ENCODE results near the gene SHLD1. TPM values are rescaled to one million over a fixed set of nuclear protein-coding genes. Genes with fewer than 3 reads are reported as not detected.

Gene SHLD1
- total RNA-seq, 1 experiment from 2014 or later, result 5.9 TPM

DNA sequence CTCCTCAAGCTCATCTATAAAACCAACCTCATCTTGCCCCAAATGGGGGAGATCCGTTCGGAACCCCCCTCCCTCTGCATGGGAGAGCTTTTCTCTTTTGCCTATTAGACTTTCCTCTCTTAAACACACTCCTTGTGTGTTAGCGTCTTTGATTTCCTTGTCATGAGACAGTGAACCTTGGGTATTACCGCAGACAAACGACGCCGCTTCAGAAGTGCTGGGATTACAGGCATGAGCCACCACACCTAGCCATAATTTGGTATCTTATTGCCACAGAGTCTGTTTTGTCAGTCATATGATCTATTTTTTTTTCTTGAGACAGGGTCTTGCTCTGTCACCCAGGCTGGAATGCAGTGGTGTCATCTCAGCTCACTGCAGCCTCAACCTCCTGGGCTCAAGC lies 3.6 kb downstream of the SHLD1 start:
- Histone ChIP-seq H3K4me2 (no peak overlapping the region), H3K36me3 (ENCODE audit: low read depth) (no peaks in the 10 kb centered on the region), H2AFZ (no peak overlapping the region), H3K79me2 (ENCODE audit: low read depth) (peaks cover 5% of the 10 kb centered on the region; the same call in 1 of the 2 replicates), H3K27ac (no peak overlapping the region), H3K27me3 (ENCODE audit: insufficient read depth, low read depth) (no peaks in the 10 kb centered on the region), H3K9me3 (ENCODE audit: insufficient read depth, low read depth) (no peaks in the 10 kb centered on the region), H3F3A (ENCODE audit: insufficient read depth, low read depth) (0 out of 2 replicates have a peak, but pooled peaks cover 4% of the 10 kb centered on the region), H3K4me1 (replicated peaks; ENCODE audit: insufficient read depth) (peaks cover 13% of the 10 kb centered on the region), H4K20me1 (ENCODE audit: insufficient read depth) (no peaks in the 10 kb centered on the region), H3K9me2 (ENCODE audit: insufficient read depth) (no peaks in the 10 kb centered on the region), H3K4me3 (no peak overlapping the region)
- ChIA-PET POLR2A (ENCODE audit: unreplicated experiment) (no interaction called here), CTCF (no interaction called here)
- no peak for DNase-seq
- no TSS peak for BruUV-seq (replicated peaks)
- no peak for TF ChIP-seq EZH2 (IDR thresholded peaks at IDR 0.05; ENCODE audit: low read depth)
- TF ChIP-seq, protein P1, sequence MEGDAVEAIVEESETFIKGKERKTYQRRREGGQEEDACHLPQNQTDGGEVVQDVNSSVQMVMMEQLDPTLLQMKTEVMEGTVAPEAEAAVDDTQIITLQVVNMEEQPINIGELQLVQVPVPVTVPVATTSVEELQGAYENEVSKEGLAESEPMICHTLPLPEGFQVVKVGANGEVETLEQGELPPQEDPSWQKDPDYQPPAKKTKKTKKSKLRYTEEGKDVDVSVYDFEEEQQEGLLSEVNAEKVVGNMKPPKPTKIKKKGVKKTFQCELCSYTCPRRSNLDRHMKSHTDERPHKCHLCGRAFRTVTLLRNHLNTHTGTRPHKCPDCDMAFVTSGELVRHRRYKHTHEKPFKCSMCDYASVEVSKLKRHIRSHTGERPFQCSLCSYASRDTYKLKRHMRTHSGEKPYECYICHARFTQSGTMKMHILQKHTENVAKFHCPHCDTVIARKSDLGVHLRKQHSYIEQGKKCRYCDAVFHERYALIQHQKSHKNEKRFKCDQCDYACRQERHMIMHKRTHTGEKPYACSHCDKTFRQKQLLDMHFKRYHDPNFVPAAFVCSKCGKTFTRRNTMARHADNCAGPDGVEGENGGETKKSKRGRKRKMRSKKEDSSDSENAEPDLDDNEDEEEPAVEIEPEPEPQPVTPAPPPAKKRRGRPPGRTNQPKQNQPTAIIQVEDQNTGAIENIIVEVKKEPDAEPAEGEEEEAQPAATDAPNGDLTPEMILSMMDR (conservative IDR thresholded peaks at IDR 0.05), result no peak
- intact Hi-C loops (cut with micrococcal nuclease; ENCODE audit: unreplicated experiment), result no loop called here

DNA sequence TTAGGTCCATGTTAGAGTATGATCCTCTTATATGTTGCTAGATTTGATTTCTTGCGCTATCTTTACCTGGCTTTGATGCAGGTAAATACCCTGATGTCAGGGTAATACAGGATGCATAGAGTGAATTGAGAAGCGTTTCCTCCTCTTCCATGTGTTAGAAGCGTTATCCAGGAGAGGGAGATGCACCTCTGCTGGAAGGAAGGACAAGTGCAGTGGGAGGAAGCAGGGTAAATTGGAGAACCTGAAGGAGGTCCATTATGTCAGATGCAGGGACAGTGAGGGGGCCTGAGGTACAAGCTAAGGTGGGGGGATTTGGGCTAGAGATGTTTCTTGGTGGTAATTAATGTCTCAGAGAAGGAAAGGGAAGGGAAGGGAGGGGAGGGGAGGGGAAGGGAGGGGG lies 7.7 kb downstream of the SHLD1 start:
- Histone ChIP-seq H3F3A (ENCODE audit: insufficient read depth, low read depth) (peaks cover 6% of the 10 kb centered on the region; the same call in 1 of the 2 replicates), H3K79me2 (ENCODE audit: low read depth) (no peaks in the 10 kb centered on the region; the same call in 1 of the 2 replicates), H3K4me1 (replicated peaks; ENCODE audit: insufficient read depth) (peaks cover 16% of the 10 kb centered on the region), H3K36me3 (ENCODE audit: low read depth) (no peaks in the 10 kb centered on the region), H3K4me2 (no peak overlapping the region), H3K27me3 (ENCODE audit: insufficient read depth, low read depth) (no peaks in the 10 kb centered on the region), H3K9me3 (ENCODE audit: insufficient read depth, low read depth) (no peaks in the 10 kb centered on the region), H4K20me1 (ENCODE audit: insufficient read depth) (no peaks in the 10 kb centered on the region), H3K27ac (no peak overlapping the region), H3K4me3 (no peak overlapping the region), H3K9me2 (ENCODE audit: insufficient read depth) (no peaks in the 10 kb centered on the region), H2AFZ (no peak overlapping the region)
- TF ChIP-seq EZH2 (IDR thresholded peaks at IDR 0.05; ENCODE audit: low read depth), result no peak
- TF ChIP-seq, protein P1 (conservative IDR thresholded peaks at IDR 0.05), result no peak
- intact Hi-C loops (cut with micrococcal nuclease; ENCODE audit: unreplicated experiment), result no loop called here
- DNase-seq, result no peak
- ChIA-PET POLR2A (ENCODE audit: unreplicated experiment) (interaction anchor here (0.6 kb wide), 1 partner anchor 111 kb away, joined by 7 read pairs; no protein-coding TSS in a partner anchor), CTCF (no interaction called here)
- BruUV-seq (replicated peaks), result no TSS peak

DNA sequence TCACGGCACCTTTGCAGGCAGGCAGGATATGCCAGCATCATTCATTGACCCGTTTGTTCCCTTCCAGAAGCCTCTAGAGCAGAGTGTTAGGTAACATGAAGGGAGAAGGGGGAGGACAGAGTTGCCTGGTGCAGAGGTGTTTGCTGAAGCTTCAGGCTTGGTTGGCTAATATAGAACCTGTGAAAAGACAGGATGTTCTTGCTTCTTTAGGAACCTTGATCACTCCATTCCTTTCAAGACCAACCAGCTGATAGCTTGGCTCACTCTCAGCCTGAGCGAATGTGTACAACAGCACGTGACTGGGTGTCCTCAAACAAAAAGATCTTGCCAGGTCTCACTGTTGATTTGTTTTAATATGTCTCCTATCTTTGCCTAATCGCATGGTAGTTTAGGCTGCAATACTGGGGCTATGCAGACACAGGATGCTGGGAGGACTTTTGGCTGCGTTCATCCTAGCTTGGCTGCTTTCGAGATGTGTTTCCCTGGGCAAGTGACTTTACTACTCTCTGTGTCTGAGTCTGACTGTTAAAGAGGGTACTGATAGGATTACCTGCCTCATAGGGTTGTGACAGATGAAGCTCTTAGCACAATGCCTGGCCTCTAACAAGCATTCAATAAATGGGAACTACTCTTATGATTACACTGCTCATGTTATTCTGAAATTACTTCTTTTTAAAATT lies 16.0 kb downstream of the SHLD1 start:
- POLR2A ChIA-PET (ENCODE audit: unreplicated experiment), result no interaction called here
- Histone ChIP-seq H3K4me3 (no peak overlapping the region), H3K9me3 (ENCODE audit: insufficient read depth, low read depth) (no peaks in the 10 kb centered on the region), H2AFZ (no peak overlapping the region), H3K4me2 (no peak overlapping the region), H4K20me1 (ENCODE audit: insufficient read depth) (no peaks in the 10 kb centered on the region), H3K4me1 (replicated peaks; ENCODE audit: insufficient read depth) (peaks cover 17% of the 10 kb centered on the region), H3K9me2 (ENCODE audit: insufficient read depth) (no peaks in the 10 kb centered on the region), H3K27me3 (ENCODE audit: insufficient read depth, low read depth) (no peaks in the 10 kb centered on the region), H3F3A (ENCODE audit: insufficient read depth, low read depth) (peaks cover 9% of the 10 kb centered on the region; the same call in 1 of the 2 replicates), H3K27ac (no peak overlapping the region), H3K36me3 (ENCODE audit: low read depth) (no peaks in the 10 kb centered on the region), H3K79me2 (ENCODE audit: low read depth) (no peaks in the 10 kb centered on the region)
- TF ChIP-seq, protein P1 (conservative IDR thresholded peaks at IDR 0.05), result no peak
- no peak for TF ChIP-seq EZH2 (IDR thresholded peaks at IDR 0.05; ENCODE audit: low read depth)
- DNase-seq, result no peak
- CTCF ChIA-PET, result no interaction called here
- no TSS peak for BruUV-seq (replicated peaks)
- intact Hi-C loops (cut with micrococcal nuclease; ENCODE audit: unreplicated experiment), result no loop called here

Measured in PC-9 (cell line).